GM19238 (cell line): ENCODE data around the gene ZW10.
"Not testable (repeated sequence)": the region's sequence is repeated elsewhere in the genome, so short reads cannot be mapped to it uniquely, and the experiment has no call there.

Experiments used
- DNase-seq: peaks from one replicate; pipeline ENCODE4 v3.0.0; 2011; ENCODE audit warnings: low spot score; ENCODE audit not compliant: insufficient read length

The ZW10 gene, protein sequence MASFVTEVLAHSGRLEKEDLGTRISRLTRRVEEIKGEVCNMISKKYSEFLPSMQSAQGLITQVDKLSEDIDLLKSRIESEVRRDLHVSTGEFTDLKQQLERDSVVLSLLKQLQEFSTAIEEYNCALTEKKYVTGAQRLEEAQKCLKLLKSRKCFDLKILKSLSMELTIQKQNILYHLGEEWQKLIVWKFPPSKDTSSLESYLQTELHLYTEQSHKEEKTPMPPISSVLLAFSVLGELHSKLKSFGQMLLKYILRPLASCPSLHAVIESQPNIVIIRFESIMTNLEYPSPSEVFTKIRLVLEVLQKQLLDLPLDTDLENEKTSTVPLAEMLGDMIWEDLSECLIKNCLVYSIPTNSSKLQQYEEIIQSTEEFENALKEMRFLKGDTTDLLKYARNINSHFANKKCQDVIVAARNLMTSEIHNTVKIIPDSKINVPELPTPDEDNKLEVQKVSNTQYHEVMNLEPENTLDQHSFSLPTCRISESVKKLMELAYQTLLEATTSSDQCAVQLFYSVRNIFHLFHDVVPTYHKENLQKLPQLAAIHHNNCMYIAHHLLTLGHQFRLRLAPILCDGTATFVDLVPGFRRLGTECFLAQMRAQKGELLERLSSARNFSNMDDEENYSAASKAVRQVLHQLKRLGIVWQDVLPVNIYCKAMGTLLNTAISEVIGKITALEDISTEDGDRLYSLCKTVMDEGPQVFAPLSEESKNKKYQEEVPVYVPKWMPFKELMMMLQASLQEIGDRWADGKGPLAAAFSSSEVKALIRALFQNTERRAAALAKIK

GRCh38 chr11:113773416-113774173 is at the start of gene ZW10:
Gene ZW10 (minus strand): TSS chr11:113773692. CDS start chr11:113773666, 26 bp downstream.
- DNase-seq, result peak; percentile 75

- no peak for DNase-seq
Measured at GRCh38 chr11:113818426-113818825, 44.9 kb upstream of the ZW10 start.

DNA sequence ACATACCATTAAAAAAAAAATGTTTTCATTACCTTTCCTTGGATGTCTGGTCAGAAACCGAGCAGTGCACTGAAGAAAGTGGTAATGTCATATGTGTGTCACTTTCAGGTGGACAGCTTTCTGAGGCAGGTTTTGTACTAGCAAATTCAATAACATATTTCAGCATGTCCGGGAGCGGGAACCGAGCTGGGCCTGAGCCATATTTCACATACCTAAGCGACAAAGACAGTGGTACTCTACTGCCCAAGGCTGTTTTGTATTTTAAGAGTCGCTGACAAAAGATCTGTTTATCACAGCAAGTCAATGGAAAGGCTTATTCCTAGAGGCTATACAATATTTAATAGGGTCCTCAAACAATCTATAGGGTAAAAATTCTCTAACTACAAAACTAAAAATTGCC is 44.1 kb upstream of the ZW10 start:
- no peak for DNase-seq

DNA sequence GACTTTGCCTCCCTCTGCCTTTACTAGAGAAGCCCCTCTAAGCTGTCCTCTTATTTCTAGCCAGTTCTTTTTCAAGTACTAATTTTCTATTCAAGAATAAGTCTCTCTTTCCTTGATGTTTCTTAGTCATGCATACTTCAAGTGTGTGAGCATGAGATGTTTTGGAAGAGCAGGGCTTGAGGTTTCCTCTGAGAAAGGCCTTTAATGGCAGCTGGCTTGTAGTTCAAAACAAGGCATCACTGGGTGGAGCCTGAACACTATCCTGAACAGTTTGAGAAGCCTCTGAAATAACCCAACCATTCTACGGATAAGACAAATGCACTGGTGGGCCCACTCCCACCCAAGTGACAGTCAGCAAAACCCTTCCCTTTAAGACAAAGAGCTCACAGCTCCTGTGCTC is 43.7 kb upstream of the ZW10 start:
- no peak for DNase-seq

- DNase-seq, result no peak
Measured at GRCh38 chr11:113814181-113814580, 40.7 kb upstream of the ZW10 start.

DNA sequence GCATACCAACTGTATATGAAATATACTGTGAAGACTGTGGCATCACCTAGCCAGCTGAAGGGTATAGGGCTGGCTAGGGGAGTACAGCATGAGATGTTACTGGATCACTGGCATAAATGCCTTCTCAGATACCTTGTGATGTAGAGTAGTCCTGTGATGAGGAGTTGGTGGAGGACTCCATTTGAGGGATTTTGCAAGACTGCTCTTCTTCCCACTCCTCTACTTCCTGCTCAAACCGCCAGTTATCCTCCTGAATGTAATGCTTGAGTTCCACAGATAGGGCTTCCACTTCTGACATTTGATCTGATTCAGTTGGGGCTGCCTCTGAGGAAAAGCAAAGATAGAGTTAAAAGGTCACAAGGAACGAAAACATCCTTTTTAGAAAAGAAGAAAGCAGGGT is 35.4 kb upstream of the ZW10 start:
- DNase-seq, result no peak

DNA sequence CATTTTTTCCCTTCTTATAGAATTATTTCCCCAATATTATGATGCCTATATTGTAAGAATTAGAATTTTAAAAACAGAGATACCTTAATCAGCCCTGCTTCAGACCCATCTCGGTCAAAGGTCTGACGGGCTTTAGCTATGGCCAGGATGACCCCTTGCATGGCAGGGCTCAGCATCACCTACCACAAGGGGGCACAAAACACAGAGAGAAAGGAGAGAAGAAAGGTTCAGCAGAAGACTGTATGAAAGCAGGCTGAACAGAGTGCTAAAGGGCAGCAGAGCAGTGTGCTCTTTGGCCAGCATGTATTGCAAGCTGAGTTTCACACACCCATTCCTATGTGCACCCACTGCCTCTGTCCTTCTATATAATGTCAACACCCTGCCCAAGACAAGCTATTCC is 32.9 kb upstream of the ZW10 start:
- DNase-seq, result no peak

- no peak for DNase-seq
Measured at GRCh38 chr11:113805640-113806039, 32.1 kb upstream of the ZW10 start.

DNA sequence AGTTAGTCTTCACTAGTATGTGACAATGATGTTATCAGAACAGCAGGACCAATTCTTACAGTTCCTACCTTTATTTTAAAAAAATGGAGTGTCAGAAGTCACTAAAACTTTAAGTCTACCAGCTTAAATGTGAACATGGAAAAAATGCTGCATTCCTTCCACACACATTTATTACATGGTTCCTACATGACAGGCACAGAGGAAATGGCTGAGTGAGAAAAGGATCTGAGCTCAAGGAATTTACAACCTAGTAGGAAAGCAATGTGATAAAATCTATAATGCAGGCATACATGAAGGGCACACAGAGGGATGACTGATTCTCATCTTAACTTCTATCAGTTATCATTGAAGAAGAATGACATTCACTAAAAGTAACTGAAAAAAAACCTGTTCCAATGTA is 29.1 kb upstream of the ZW10 start:
- DNase-seq, result no peak

DNA sequence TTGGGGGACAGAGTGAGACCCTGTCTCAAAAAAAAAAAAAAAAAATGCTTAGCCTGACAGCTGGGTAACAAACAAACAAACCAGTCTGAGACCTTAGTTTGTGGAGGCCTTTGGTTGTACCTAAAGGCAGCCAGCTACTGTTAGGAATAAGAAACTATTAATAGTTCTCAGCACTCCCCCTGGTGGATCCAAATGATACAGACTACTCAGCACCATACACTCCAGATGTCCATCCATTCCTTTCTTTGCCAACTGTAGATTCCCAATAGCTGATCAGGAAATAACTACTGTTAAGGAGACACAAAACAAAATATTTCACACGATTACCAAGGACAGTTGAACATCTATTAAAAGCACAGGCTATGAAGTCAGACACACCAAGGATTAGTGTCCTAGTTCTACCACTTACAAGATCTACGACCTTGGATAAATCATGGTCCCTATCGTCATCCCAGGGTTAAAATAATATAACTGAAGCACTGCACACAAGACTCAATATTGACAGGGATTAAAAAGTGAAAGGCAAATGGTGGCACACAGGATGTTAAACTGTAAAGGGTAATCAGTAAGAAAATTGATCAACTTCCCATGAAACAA is 23.3 kb upstream of the ZW10 start:
- DNase-seq, result peak; percentile 14

GRCh38 chr11:113789675-113790320 is 16.3 kb upstream of the ZW10 start:
- DNase-seq, result no peak

- DNase-seq, result not testable (repeated sequence)
Measured at GRCh38 chr11:113789016-113789415, 15.5 kb upstream of the ZW10 start.

- no peak for DNase-seq
Measured at GRCh38 chr11:113782134-113782533, 8.6 kb upstream of the ZW10 start.

DNA sequence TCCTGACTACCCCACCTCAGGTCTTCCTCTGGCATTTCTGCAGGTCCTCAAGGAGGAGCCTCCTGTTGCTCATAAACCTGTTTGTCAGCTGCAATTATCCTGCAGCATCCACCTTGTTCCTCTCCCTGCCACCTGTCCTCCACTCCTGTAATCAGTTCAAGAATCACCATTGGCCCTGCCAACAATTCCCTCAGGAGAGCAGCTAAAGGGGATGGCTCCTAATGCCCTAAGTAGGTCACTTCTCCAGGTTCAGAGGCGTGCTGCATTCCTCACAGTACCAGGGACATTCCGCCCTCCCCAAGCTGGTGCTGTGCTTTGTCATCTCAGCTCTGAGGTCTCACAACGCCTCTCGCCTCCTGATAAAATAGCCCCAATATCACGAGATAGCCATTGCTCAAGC is 8.2 kb upstream of the ZW10 start:
- no peak for DNase-seq

DNA sequence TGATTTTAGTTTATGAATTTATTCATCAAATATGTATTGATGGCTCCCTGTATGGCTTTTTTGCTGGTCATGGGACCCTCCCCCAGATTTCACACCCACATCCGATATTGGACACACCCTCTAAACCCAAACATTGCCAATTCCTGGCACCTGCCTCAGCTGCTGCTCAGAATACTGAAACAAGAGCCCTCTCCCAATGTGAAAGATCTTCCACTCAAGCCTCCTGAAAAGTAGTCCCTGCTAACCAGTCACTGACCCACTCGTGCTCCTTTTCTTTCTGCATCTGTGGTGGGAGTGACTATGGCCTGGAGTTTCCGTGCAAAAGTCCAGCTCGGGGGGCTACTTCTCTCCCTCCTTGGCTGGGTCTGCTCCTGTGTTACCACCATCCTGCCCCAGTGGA is 6.0 kb upstream of the ZW10 start, which contains the start of gene CLDN25:
TSS of gene CLDN25 (plus strand) at position 301 of the 400 bp plus-strand sequence. CDS start at position 301, 0 bp downstream.
- no peak for DNase-seq

GRCh38 chr11:113778111-113778910 is 4.8 kb upstream of the ZW10 start:
- DNase-seq, result no peak

GRCh38 chr11:113774174-113774503 is 647 bp upstream of the ZW10 start:
- DNase-seq, result no peak

GRCh38 chr11:113773092-113773415 is 438 bp downstream of the ZW10 start:
- DNase-seq, result no peak

DNA sequence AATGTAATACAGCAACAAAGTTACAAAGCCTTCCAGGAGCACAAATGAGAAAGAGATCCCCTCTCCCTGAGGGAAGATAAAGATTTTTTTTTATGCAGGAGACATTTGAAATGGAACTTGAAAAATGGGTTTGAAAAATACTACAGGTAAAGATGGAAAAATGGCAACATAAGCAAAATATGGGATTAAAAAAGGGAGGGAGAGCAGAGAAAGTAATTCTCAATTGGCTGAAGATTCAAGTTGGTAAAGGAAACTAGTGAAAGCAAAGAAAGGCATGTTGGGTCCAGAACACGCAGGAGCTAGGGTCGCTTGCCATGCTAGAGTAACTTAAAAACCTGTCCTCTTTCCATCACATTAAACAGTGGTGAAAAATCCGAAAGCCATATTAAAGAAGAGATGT is 1.5 kb downstream of the ZW10 start:
- no peak for DNase-seq

DNA sequence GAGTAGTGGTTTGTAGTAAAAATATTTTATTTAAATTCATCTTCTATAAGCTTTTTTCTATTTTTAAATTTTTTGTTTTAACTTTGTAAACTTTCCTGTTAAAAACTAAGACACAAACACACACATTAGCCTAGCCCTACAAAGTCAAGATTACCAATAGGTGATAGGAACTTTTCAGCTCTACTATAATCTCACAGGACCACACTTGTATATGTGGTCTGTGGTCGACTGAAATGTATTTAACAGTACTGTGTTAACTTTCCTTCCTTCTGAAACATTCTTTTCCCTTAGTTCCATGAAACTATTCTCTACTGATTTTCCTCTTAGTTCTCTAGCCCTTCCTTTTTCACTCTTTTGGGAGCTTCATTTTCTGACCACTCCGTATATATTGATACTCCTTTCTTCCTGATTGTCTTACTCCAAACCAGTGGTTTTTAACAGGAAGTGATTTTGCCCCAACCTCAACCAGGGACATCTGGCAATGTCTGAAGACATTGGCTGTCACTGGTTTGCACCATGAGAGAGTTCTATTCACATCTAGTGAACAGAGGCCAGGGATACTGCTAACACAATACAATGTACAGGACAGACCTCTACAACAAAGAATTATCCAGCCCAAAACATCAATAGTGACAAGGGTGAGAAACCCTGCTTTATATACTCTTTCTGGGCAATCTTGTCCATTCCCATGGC is 8.8 kb downstream of the ZW10 start:
- DNase-seq, result no peak
